ENCODE data around the gene BAZ2A.

DNA sequence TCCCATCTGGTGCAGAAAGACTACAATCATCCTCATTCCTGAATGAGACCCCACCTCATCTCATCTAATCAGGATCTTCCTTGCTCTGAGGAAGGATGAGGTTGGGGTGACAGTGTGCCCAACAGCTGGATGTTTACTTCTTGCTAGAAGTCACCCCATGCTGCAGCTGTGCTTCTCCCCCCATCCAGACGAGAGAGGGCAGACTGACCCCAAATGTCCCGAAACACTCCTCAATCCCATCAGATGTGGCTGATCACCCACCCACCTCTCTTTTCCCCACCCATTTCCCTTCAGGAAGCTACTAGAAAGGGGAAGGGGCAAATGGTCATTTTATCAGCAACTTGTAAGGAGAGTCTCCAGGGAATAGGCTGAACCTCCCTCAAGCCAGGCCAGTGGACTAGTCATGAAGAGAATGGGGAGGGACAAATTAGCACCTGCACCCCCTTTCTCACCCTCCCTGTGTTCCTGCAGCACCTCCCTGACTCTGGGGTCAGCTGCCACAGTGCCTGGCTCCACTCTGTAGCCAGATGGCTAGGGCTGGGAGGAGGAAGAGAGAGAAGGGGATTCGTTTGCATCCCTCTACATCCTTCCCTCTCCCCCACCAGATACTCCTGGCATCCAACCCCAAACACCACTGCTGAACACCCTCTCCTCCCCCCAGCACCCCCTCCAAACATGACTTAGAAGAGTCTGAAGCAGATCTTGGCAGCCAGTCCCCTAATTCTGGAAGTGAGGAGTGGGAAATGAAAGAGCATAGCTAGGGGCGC lies 2.8 kb upstream of the BAZ2A start:
- TF ChIP-seq, protein P1, sequence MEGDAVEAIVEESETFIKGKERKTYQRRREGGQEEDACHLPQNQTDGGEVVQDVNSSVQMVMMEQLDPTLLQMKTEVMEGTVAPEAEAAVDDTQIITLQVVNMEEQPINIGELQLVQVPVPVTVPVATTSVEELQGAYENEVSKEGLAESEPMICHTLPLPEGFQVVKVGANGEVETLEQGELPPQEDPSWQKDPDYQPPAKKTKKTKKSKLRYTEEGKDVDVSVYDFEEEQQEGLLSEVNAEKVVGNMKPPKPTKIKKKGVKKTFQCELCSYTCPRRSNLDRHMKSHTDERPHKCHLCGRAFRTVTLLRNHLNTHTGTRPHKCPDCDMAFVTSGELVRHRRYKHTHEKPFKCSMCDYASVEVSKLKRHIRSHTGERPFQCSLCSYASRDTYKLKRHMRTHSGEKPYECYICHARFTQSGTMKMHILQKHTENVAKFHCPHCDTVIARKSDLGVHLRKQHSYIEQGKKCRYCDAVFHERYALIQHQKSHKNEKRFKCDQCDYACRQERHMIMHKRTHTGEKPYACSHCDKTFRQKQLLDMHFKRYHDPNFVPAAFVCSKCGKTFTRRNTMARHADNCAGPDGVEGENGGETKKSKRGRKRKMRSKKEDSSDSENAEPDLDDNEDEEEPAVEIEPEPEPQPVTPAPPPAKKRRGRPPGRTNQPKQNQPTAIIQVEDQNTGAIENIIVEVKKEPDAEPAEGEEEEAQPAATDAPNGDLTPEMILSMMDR (IDR thresholded peaks at IDR 0.05) = no peak
- TF ChIP-seq POLR2A (IDR thresholded peaks at IDR 0.05) = no peak
